Measurements from ENCODE around the gene RFTN2.
"Not testable (repeated sequence)": the region's sequence is repeated elsewhere in the genome, so short reads cannot be mapped to it uniquely, and the experiment has no call there.

RFTN2 gene, protein sequence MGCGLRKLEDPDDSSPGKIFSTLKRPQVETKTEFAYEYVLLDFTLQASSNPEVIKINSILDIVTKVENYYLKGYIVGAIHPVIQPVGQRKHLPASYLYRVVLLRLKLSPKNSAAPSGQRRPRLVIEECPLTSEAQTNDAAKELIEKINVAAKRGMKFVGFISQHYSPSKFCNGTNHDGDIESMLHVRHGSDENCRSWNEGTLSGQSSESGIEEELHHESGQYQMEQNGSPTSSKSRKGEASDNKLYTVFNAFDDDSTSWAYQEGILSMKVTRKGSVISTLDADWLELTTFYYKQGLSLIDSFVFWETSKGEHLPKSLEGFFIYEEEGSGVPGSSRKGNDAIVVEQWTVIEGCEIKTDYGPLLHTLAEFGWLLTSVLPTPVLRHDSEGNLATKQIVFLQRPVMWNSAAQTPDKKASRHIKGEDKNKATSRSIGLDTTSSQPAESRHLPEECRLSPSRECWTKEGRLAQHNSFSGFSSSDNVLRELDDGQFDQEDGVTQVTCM

DNA sequence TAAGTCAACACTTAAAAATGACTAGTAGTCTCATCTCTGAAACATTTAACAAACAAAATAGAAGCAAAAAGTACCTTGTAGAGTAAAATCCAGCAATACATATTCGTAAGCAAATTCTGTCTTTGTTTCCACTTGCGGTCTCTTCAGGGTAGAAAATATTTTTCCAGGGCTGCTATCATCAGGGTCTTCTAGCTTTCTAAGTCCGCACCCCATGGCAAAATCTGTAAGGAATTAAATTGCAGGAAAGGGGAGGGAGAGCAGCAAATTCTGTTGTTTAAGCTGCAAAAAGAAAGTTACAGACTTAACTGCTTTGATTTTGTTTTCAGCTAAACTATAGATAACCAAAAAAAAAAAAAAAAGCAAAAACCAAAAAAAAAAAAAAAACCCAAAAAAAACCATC is at the start of gene RFTN2:
Gene RFTN2 (minus strand): TSS at position 342 of the 400 bp plus-strand sequence. CDS start 129 bp downstream, at position 213.
- no peak for DNase-seq

GRCh38 chr2:197717863-197718262 is 42.5 kb upstream of the RFTN2 start:
- no peak for DNase-seq

DNA sequence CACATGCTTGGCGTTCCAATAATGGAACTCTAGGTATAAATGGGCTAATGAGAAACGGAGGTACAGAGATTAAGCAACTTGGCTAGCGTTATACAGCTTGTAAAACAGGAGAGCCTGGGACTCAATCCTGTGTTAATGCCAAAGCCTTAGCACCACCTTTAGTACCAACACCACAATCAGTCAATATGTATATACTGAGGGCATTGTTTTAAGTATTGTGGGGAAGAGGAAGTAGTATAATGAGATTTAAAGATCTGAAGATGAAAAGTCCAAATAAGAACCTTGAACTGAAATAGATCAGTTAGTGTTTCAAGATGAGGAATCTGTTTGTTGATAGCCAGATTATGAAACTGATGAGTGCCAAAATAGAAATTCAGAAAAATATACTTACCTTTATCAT is 37.9 kb upstream of the RFTN2 start:
- DNase-seq, result no peak

DNA sequence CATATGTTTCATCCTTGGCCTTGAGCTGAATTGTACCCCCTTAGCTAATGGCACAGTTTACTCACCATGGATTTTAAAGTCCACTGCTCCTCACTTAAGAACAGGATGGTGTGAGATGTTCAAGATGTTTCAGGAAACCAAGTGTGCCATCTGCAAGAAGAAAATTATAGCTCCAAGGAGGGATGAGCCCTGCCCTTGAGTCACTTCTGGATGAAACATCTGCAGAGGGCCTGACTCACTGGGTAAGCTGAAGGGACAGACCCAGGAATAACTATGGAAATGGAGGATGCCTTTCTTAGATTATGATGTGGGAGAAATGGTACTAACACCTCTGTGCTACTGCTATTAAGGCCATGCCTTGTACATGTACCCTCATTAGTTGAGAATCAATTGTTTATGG is 36.2 kb upstream of the RFTN2 start:
- no peak for DNase-seq

DNA sequence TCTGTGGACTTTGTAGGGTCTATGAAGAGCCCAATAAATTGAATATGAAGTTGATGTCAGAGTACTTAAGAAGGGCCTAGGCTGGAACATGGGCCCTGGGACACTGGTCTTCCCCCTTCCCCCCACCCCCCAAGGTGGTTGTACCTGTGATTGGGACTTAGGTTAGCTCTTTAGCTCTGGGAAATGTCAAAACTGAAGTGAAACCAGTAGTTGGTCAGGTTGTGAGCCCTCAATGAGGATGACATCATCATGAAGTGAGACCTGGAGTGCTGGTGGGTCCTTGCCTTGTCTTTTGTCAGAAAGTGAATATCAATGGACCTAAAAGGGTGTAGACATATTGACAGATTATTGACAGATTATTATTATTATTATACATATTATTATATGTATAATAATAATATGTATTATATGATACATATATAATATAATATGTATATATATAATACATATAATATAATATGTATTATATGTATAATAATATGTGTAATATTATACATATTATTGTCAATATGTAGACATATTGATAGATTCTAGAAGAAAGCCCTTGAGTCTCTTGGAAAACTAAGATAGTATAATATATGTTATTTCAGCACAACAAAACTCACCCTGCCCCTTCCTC is 35.1 kb upstream of the RFTN2 start:
- no peak for DNase-seq

- DNase-seq, result not testable (repeated sequence)
These were observed 33.8 kb upstream of the RFTN2 start for GRCh38 chr2:197709140-197709539.

DNA sequence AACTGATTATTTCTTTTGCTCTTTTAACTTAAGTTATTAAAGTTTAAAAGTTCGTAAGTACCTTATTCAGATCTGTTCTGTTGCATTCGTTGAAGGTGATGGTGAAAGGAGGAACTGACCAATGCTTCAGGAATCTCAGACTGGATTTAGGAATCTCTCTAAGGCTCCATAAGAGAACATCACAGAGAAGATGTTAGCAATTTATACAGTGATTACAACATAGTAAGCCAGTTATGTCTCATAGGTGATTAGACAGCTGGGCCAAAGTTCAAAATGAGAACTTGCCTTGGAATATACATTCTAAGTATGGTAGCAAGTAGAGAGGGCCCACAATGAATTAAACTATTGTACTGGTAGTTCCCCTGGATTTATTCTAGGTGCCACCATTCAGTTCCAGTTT is 32.9 kb upstream of the RFTN2 start:
- DNase-seq, result no peak

DNA sequence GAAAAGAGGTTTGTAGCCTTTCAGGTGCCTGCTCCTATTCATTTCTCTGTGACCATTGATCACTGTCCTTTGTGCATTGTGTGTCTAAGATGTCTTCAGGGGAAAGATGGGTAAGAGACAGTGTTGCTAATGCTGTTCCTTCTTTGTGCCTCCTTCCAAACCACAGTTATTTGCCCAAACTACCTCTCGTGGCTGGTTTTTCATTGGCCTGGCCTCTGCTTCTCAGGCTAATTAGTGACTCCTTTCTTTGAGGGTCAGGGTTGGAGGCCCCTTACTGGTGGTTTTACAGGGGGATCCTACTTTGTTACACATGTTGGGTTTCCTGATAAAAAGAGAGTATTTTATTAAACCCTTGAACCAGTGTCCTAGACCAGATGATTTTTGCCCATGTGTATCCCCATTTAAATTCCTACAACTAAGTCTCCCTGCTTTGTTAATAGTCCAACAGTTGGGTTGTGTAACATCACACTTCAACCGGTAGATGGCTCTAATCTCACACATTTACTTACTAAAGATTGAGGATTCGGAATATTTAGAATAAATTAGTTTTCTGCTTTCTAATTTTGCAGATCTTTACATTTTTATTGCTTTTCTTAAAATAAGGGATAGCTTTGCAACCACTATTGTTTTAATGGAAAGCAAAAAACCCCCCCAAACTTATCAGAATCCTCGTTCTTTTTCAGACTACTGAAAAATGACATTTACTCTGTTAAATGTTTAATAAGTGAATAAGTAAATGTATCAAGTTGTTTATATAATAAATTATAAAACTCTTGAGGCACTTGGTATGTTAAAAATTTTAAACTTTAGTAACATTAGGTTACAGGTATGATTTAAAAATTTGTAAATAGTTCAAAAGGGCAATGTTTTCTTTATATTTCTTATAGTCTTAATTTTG is 32.2 kb upstream of the RFTN2 start:
- peak; percentile 32 for DNase-seq

DNA sequence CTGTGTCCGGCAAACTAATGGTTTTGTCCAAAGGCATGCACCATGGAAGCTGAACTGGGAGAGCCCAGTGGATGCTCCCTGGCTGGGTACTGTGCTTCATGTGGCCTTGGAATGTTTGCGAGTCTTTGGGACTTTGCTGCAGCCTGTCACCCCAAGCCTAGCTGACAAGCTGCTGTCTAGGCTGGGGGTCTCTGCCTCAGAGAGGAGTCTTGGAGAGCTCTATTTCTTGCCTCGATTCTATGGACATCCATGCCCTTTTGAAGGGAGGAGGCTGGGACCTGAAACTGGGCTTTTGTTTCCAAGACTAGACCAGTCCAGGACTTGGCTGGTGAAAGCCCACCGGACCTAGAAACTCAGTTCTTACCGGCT is 31.4 kb upstream of the RFTN2 start:
- DNase-seq, result no peak

DNA sequence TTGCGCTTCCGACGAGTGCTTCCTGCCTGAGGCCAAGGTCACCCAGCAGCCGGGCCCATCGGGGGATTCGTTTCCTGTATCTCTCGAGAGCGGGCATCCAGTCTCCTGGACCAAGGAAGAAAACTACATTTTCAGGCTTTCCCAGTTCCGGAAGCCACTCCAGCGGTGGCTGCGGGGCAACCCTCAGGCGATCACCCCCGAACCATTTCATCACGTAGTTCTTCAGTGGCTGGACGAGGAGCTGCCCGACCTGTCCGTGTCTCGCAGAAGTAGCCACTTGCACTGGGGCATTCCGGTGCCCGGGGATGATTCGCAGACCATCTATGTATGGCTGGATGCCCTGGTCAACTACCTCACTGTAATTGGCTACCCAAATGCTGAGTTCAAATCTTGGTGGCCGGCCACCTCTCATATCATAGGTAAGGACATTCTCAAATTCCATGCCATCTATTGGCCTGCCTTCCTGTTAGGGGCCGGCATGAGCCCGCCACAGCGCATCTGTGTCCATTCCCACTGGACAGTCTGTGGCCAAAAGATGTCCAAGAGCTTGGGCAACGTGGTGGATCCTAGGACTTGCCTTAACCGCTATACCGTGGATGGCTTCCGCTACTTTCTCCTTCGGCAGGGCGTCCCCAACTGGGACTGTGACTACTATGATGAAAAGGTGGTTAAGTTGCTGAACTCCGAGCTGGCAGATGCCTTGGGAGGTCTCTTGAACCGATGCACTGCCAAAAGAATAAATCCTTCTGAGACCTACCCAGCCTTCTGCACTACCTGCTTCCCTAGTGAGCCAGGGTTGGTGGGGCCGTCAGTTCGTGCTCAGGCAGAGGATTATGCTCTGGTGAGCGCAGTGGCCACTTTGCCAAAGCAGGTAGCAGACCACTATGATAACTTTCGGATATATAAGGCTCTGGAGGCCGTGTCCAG is 30.8 kb upstream of the RFTN2 start:
- no peak for DNase-seq

DNA sequence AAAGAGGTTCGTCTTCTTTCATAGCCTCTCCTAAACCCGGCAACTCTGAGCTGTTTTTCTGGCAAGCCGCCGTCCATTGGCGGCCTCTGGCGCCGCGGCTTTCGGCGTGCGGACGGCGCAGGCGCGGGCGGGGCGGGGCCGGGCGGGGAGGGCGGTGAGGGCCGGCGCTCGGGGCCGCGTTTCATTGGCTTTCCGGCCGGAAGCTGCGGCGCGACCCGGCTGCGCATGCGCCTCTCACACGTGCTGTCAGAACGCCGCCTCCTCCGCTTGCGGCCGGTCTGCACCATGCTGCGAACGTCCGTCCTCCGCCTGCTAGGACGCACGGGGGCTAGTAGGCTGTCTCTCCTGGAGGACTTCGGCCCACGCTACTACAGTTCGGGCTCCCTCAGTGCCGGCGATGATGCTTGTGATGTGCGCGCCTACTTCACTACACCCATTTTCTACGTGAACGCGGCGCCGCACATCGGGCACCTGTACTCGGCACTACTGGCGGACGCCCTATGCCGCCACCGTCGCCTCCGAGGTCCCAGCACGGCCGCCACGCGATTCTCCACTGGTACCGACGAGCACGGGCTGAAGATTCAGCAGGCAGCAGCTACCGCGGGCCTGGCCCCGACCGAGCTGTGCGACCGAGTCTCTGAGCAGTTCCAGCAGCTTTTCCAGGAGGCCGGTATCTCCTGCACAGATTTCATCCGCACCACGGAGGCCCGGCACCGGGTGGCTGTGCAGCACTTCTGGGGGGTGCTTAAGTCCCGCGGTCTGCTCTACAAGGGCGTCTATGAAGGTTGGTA is 29.9 kb upstream of the RFTN2 start, which contains the start of gene MARS2:
Gene MARS2 (plus strand): TSS at position 249 of the 791 bp plus-strand sequence. CDS start 37 bp downstream, at position 286.
- peak; percentile 78 for DNase-seq

DNA sequence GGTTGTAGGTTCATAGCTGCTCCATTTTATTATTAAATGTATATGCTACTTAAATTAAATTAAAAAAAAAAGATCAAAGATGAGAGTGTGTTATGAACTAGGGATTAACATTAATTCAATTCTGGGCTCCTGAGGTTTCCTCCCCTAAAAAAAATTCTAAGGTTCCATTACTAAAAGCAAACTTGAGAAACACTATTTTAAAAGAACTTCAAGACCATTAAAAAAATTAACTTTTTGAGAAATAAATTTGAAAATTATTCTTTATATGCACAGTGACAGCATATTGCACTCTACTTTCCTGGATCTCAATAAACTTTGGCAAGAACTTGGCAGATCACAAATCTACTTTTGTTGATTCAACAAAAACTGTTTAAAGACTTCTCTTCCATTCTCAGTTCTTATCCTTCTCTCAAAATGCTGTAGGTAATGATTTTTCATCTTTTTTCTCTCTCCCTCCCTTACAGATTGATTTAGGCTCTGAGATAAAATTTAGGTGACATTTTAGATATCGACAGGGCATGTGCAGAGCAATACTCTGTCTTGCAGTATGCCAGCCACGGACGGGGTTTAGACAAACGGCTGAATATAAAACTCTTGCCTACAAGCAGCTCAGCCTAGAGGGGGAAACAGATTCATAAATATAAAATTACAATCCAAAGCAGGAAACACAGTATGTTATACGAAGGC is 29.2 kb upstream of the RFTN2 start:
- no peak for DNase-seq

- DNase-seq, result no peak
These were observed 25.6 kb upstream of the RFTN2 start for GRCh38 chr2:197700960-197701359.

GRCh38 chr2:197699724-197700123 is 24.3 kb upstream of the RFTN2 start:
- not testable (repeated sequence) for DNase-seq

DNA sequence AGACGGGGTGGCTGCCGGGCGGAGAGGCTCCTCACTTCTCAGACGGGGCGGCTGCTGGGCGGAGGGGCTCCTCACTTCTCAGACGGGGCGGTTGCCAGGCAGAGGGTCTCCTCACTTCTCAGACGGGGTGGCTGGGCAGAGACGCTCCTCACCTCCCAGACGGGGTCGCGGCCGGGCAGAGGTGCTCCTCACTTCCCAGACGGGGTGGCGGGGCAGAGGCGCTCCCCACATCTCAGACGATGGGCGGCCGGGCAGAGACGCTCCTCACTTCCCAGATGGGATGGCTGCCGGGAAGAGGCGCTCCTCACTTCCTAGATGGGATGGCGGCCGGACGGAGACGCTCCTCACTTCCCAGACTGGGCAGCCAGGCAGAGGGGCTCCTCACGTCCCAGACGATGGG is 21.2 kb upstream of the RFTN2 start:
- DNase-seq, result not testable (repeated sequence)

- not testable (repeated sequence) for DNase-seq
These were observed 20.6 kb upstream of the RFTN2 start for GRCh38 chr2:197695971-197696370.

DNA sequence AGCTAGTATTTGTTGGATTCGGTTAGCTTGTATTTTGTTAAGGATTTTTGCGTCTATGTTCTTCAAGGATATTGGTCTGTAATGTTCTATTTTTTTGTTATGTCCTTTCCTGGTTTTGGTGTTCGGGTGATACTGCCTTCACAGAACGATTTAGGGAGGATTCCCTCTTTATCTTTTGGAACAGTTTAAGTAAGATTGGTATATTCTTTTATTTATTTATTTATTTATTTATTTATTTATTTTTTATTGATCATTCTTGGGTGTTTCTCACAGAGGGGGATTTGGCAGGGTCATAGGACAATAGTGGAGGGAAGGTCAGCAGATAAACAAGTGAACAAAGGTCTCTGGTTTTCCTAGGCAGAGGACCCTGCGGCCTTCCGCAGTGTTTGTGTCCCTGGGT is 19.8 kb upstream of the RFTN2 start:
- not testable (repeated sequence) for DNase-seq

DNA sequence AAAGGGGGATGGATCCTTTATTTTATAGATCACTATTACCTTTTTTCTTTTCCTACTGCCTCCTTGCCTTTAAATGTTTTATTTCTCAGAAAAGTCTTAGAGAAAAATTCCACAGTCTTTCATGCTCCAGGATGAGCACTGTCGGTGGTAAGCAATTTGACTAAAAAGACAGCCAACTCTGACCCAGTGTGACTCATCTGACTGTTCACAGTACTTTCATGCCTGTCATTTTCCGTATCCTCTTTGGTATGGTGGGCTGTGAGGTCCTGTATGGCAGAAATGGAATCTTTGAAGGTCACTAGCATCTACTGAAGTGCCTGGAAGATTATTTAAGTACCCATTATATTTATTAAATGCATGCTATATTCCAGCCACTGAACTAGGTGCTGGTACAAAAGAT is 2.1 kb upstream of the RFTN2 start:
- DNase-seq, result no peak

DNA sequence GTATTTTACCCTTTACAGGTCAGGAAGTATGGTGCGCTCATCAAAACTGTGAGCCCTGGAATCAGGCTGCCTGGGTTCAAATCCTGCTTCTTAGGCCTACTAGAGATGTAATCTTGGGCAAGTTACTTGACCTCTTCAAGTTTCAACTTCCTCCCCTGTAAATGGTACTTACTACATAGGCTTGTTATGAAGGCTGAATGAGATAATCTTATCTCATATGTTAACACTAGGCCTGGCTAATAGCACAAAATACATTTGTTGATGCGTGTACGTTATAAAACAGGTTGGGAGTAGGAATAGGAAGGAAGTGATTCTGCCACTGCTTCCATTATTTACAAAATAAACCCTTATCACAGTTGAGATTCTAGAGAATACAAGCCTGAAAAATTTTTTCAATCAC is 1.7 kb upstream of the RFTN2 start:
- no peak for DNase-seq

- DNase-seq, result no peak
These were observed 363 bp upstream of the RFTN2 start for GRCh38 chr2:197675711-197676188.
